OCI-M2 (cell line): ENCODE measurements around the gene GADD45G.

Experiments
- DNase-seq: peaks from one replicate; lab custom pipeline; 2025; ENCODE audit not compliant: unreplicated experiment; lab: John Stamatoyannopoulos, UW

The GADD45G gene

GRCh38 chr9:89608641-89609335, 4.0 kb downstream of the GADD45G start:
- no peak for DNase-seq

DNA sequence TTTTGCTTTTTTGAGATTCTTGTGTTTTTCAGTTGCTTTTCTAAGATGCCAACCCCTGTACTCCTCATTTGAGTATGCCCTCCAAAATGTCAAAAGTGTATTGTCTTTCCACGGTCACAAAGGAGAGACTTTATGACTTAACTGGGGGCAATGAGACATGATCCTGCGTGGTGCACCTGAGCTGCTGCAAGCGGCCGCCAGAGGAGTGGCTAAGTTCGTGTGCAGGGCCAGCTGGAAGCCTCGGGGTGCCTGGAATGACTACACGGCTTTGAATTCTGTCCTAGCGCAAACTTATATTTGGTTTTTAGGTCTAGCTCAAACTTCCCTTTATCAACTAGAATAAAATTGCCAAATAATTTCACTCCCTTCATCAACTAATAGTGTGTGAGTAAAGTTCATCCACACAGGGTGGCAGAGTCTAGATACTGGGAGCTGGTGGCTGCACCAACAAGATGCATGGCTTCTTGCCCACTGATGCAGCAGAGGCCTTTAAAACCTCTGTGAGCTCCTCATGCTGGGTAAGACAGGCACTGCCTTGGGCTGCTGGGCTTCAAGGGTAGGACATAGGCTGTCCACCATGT, 4.7 kb downstream of the GADD45G start:
- no peak for DNase-seq

DNA sequence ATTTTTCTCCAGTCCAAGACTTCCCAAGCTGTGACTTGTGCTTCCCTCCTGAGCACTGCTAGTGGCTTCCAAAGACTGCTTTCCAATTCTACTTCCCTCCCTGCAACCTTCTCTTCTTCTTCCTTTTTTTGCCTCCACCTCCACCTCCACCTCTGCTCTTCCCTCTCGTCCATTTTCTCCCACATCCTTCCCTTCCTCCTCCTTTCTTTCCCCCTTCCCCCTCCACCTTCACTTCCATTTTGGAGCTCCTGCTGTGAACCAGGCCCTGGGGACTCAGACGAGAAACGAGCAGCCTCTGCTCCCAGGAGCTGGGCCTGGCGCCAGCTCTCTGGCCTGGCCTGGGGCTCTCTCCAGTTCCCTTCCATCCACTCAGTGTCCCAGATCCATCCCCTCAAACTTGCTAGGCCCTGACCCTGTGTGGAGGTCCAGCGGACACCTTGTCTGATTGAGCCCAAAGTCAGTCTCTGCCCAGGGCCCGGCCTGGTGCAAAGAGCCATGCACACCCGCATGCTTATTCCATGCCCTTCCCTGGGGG, 5.6 kb downstream of the GADD45G start:
- DNase-seq: no peak

- no peak for DNase-seq
These were observed 6.6 kb downstream of the GADD45G start for GRCh38 chr9:89611425-89611824.

- no peak for DNase-seq
These were observed 7.9 kb downstream of the GADD45G start for GRCh38 chr9:89612566-89613278.

DNA sequence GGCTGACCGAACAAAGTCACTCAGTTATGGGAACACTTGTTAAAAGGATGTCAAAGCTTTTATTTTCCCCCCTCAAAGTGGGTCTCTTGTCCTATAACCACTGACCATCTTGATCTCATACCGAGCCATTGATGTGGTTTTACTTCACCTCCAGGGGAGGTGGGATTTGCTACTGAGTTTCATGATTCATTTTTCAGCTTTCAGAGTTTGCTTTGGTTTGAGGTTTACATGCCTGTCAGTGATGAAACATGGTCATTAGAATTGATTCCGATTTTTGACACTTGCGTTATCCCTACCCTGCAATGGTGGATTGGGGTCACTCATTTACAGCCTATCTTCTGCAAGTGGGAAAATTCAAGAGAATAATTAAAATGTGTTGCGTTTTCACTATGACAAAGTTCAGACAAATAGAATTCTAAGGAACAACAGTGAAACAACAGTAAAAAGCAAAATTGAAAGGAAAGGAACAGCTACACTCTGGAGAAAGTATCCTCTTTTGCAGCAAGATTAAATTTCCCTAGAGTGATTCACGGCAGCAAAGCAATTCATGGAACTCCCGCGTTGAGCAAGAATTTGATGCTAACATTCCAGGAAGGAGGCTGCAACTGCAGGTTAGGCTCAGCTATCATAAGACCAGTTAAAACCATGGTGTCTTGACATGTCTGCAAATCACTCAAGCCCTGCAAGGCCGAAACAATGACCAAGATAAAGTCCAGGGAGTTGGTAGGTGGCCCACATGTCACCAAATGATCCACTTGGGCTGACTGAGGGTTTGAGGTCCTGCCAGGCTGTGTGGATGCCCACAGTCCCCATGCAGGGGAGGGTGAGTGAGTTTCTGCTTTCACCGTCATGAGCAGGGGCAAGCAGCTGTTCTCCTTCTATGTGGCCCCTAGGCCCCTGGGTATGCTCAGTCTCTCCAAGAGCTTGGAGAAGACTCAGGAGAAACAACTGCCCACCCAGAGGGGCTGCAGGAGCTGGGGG, 9.4 kb downstream of the GADD45G start:
- DNase-seq: no peak

GRCh38 chr9:89615661-89616060, 10.8 kb downstream of the GADD45G start:
- DNase-seq: no peak

DNA sequence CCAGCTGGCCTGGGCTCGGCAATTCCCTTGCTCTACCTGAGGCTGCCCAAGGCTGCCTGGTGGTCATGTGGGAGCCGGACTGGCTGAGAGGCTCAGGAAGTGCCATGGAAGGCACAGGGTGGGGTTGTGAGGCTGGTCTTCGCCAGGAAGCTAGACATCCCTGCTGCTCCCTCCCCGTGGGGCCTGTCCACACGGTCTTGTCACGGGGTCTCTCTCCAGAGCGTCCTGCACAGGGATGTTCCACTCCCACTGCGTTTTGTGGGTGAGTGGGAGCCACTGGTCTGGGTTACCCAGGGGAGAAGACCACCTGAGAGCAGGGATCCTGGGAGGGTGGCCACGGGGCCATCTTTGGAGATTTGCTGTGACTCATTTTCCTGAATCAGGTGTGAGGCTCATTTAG, 11.6 kb downstream of the GADD45G start:
- DNase-seq: no peak

- DNase-seq: no peak
These were observed 13.2 kb downstream of the GADD45G start for GRCh38 chr9:89617978-89618377.

DNA sequence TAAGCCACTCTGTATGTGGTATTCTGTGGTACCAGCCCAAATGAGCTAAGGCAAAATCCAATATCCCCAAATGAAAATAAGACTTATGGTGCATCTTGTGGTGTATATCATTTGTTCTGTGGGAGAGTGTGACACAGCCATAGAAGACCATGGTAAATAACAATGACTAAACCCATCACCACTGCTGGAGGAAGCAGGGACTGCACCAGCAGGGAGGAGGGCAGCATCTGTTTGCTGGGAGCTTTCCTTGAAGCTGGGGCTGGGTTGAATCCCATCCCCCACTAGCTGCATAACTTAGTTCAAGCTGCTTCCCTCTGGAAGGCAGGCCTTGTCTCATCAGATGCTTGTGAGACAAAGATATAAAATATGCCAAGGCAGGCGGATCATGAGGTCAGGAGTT, 14.2 kb downstream of the GADD45G start:
- no peak for DNase-seq

GRCh38 chr9:89619424-89620138, 14.8 kb downstream of the GADD45G start:
- DNase-seq: no peak

DNA sequence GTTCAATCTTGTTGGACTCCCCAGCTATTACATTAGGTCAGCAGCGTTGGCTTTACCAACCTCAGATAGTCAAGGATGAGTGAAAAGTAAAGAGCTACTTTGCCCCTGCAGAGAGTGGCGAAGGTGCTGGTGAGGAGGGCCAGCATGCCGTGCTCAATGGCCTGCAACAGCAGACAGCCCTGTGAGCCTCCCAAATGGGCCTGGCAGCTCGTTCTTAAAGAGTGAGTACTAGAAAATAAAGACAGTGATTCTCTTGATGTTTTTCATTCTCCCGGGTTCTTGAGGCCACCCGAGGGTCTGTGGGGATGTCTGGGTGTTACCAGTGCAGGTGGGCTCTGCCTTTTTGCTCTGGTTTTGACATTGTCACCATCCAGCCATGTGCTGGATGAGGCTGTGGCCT, 16.2 kb downstream of the GADD45G start:
- no peak for DNase-seq

DNA sequence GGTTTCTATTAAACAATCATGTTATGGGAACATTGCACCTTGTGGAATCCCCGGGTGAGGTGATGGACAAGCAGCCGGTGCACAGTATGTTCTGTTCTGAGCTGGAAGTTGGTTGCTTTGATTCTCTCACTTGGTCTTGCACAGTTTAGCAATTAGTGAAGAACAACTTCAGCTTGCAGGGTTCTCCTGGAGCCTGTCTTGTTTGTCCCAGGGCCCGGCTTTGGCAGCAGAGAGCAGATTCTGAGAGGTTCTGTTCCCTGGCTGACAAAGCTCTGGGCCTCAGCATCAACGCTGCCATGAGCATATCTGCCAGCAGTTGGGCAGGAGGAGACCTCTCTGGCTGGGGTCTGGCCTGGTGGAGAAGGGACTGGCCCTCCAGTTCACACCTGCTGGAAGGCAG, 16.9 kb downstream of the GADD45G start:
- DNase-seq: no peak

- DNase-seq: no peak
These were observed 18.4 kb downstream of the GADD45G start for GRCh38 chr9:89622933-89623861.

DNA sequence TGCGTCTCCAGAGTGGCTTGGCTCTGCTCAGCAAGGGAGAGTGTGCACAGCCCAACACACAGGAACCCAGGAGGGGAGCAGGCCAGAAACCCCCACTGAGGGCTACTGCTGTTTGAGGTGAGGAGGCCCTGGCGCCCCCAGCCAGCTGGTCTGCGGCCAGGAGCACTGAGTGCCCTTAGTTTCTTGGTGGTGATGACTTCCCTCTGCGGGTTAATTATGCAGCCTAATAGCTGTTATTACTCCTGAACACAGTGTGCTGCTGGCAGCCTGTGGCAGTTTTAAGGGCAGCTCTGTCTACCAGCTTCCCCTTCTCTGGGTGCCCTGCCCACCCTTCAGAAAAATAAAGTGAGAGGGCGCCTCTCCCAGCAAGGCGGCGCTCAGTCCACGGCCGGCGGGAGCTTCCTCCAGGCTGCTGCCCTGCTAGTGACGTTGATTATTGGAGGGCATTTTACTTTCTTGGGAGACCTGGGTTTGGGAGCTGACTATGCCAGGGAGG, 19.2 kb downstream of the GADD45G start:
- DNase-seq: no peak

DNA sequence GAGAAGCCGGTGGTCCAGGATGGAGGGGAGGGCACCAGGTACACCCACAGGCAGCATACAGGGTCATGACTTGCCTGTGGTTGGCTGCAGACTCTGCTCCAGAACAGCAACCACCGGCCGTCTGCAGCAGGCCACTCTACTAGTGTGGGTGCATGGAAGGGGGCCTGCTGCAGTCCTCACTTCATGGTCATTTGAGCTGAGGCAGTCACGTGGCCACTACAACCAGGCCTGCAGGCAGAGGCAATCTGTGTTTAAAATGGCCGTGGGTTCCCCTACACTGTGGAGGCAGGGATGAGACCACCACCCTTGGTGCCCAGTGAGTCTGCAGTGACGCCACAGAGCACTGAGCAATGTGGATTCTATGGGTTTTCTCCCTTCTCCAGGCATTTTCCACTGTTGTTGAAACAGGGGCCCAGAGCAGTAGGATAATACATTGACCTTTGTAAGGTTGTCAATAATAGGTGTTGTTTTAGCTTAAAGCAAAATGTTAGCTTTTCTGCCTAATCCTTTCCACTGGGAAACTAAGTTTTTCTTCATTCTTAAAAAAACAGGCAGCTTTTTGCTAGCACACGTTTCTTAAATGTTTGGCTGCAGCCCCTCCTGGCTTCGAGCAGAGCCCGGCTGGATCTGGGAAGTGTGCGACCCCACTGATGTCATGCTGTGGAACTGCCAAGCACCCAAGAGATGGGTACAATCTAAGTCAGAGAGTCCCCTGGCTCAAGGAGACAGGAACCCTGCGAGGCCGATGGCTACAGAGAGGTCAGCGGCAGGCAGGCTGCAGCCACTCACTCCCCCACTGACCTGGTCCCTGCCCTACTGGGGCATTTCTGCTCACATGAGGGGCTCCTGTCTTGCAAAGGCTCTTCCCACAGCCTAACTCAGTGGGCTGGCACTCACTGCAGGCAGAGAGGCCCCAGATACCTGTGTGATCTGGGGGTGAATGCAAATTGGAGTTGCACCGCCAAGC, 21.2 kb downstream of the GADD45G start:
- DNase-seq: no peak

DNA sequence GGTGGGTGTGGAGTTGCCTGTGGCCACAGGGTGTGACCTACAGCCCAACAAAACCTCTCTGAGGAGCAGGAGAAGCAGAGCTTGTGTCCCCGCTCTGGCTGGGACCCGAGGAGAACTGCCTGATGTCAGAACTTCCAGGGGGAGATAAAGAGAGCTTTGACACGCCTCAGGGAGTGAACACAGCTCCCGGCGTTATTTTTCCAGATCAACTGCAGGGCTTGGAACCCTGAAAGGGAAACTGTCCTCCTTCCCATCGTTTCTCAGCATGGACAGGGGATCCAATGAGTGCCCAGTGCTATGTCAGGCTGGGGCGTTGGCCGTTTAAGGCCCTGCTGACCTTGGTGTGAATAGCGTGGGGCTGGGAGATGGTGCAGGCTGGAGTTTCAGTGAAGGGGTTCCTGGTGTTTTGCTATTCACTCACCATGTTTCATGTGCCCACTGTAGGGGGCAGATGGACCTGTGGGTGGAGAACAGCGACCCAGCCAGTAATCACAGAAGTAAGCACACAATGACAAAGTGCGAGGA, 22.0 kb downstream of the GADD45G start:
- DNase-seq: no peak

GRCh38 chr9:89628601-89629000, 23.8 kb downstream of the GADD45G start:
- DNase-seq: no peak
